HG03159 (cell line): ENCODE measurements around the gene PRMT2.

Experiments used
- ATAC-seq: cut with Tn5 transposase; IDR thresholded peaks from one replicate; pipeline ENCODE4 v1.9.1; 2021; ENCODE audit warnings: mild to moderate bottlenecking, moderate library complexity; ENCODE audit not compliant: unreplicated experiment

The PRMT2 gene

DNA sequence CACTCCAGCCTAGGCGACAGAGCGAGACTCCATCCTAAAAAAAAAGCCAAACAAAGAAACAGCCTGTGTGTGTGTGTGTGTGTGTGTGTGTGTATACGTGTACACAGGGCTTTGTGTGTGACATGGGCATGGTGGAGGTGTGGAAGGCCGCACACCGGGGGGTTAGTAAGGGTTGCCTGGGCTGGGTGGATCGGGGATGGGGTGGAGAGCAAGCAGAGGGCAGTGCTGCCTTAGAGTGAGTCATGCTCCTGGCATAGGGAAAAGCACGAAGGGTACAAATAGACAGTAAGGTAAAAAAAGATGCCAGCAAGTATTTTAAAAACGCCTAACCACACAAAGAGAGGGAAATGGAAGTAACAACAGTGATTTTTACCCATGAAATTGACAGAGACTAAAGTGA, 6.2 kb downstream of the PRMT2 start:
- ATAC-seq = no peak

DNA sequence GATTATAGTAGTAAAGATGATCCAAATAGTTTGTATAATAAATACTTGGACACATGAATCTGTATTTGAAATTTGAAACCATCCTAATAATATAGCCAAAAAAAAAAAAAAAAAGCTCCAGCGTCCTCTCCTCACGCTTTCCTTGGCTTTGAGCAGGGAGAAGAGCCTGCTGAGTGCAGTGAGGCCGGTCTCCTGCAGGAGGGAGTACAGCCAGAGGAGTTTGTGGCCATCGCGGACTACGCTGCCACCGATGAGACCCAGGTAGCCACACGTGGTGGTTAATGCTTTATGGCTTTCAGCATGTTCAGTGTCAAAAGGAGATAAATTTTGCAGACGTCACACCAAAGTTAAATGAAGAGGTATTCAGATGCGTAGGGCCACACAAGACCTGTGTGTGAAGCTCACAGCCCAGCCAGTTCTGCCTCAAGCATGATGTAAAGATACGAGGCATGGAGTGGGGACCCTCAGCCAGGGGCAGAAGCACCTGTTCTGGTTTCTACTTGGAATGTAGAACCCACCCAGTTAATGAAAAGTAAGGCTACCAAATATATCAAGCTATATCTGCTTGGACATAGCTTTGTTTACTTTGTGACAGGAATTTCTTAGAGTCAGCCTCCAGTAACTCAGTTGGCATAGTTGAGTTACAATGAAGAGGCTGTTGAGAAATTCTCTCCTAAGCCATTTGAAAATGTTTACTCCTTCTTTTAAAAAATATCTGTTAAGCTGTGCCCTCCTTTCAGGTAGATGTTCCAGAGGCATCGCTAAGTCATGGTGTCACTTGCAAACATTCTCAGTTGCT, 8.1 kb downstream of the PRMT2 start:
- ATAC-seq = no peak

- ATAC-seq = no peak
Observed at GRCh38 chr21:46645840-46646239, 10.4 kb downstream of the PRMT2 start.

DNA sequence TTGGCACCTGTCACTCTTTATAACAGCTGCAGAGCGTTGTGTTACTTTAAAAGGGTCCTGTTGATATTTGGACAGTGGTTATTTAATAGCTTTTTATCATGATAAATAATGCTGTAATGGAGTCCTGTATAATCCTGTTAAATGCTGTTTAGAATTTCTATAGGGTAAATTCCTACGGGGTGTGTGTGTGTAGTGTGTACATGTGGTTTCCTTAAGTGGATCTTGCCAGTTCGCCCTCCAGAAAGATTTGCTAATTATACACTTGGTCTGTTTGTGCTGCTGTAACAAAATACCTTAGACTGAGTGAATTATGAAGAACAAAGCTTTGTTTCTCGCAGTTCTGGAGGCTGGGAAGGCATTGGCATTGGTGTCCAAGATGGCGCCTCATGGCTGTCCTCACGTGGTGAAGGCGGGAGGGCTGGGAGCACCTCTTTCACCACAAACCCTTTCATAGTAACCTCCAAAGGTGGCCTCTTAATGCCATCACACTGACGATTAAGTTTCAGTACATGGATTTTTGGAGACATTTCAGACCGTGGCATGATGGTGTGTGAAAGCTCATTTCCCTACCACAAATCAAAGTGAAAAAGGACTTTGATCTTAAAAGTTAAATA, 11.2 kb downstream of the PRMT2 start:
- no peak for ATAC-seq

DNA sequence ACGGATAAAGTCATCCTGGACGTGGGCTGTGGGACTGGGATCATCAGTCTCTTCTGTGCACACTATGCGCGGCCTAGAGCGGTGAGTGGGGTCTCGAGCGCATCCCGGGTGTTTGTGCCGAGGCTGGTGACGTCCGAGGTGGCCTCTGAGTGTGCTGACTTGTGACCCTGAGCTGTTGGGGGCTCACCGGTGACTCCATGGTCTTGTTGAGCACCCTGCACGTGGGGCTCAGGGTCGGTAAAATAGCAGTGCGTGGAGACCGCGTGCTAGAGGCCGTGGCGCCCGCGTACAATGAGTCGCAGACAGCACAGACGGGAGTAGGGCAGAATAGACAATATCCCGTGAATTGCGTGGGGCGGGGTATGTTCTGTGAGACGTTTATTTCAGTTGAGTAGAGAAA, 13.1 kb downstream of the PRMT2 start:
- no peak for ATAC-seq

- ATAC-seq = no peak
Observed at GRCh38 chr21:46649356-46649755, 13.9 kb downstream of the PRMT2 start.

GRCh38 chr21:46650476-46651098, 15.1 kb downstream of the PRMT2 start:
- no peak for ATAC-seq

DNA sequence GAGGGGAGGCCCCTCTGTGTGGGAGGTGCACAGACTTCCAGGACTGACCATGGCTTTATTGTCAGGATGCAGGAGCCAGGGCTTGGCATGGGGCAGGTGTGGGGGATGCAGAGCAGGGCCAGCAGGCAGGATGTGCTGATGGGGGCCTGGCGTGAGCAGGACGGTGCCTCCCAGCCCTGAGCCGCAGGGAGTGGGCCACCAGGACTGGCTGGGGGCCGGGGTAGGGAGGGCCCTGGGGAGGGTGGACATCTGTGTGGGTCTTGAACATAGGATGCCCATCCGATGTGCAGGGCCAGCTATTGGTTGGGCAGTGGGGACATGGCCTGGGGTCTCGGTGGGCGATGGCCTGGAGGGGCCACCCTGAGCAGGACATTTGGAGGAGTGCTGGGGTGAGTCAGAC, 15.6 kb downstream of the PRMT2 start:
- ATAC-seq = no peak

- no peak for ATAC-seq
Observed at GRCh38 chr21:46655230-46655629, 19.8 kb downstream of the PRMT2 start.

GRCh38 chr21:46656820-46657219, 21.3 kb downstream of the PRMT2 start:
- no peak for ATAC-seq

DNA sequence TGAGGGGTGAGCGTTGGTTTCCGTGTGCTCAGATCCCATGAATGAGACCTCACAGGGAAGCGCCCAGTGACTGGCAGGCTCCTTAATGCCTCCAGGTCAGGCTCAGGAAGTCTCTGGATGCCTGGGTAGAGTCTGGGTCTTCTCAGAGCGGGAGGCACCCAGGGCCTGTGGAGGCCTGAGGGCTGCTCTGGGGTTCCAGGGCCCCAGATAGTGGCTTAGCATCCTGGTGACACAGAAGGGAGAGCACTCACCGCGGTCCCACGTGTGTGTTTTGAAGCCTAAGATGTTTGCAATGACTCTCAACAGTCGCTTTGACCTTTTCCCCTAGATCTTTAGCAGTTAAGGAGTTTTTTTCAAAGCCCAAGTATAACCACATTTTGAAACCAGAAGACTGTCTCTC, 25.0 kb downstream of the PRMT2 start:
- ATAC-seq = no peak

- no peak for ATAC-seq
Observed at GRCh38 chr21:46661211-46661625, 25.7 kb downstream of the PRMT2 start.

DNA sequence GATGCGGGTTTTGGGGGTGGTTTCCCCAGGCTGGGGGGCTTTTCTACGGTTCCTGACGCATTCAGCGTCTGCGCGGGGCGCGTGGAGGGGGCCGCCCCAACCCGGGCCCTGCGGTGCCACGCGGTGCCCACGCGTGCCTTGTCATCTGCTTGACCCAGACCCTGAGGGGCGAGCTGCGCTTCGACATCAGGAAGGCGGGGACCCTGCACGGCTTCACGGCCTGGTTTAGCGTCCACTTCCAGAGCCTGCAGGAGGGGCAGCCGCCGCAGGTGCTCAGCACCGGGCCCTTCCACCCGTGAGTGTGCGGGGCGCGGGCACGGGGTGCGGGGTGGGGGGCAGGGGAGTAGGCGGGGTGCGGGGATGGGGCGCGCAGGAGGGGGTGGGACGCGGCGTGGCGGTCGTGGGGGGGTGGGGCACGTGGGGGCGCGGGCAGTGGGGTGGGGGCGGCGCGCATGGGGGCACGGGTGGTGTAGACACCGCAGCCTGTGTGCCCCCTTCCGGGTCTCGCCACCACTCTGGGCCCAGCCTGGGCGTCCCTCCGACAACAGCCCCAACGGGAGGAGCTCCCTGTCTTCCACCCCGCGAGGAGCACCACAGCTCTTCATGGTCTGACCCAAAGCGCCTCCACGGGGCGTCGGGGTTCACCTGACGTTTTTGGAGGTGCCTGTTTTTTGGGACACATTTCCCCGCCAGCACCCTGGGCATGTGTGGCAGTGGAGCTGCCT, 26.3 kb downstream of the PRMT2 start:
- ATAC-seq = no peak

DNA sequence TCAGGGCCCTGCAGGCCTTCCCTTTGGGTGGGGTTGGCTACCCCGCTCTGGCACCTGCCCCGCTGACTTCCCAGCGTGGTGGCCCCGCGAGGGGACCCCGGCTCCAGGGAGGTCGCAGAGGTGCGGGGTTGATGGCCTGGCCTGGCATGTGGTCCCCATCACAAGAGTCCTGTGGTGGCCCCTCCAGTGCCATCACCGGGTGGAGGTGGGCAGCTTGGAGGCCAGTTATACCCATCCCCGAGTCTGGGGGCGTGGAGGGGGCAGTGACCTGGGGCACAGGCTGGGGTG, 26.8 kb downstream of the PRMT2 start:
- ATAC-seq = no peak

- ATAC-seq = no peak
Observed at GRCh38 chr21:46662765-46663500, 27.5 kb downstream of the PRMT2 start.

- ATAC-seq = no peak
Observed at GRCh38 chr21:46663754-46664153, 28.3 kb downstream of the PRMT2 start.

DNA sequence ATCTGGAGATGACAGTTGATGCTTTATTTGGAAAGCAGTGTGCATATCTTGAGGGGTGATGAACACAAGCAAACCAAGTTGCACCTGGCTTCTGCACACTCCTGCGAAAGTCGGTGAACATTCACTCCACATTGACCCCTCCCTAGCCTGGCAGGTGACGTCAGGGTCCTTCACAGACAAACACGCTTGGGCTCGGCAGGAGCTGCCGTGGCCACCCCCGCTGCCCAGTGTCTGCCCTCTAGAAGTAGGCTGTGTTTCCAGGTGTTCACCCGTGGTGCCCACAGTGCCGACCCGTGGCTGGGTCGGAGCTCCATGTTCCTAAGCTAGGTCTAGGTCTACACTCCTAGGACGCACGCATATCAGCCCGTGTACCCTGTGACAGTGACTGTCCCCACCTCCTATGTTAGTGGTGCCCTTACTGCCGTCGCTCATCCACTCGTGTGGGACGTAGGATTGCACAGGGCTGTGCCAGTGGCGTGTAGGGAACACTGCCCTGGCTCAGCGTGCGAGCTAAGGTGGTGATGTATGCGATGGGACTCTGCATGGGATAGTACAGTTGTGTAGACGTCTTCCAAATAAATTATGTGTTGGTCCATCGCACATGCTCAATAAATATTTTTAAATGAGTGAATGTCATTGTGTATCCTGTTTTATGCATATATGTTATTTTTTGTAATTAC, 29.0 kb downstream of the PRMT2 start:
- no peak for ATAC-seq

DNA sequence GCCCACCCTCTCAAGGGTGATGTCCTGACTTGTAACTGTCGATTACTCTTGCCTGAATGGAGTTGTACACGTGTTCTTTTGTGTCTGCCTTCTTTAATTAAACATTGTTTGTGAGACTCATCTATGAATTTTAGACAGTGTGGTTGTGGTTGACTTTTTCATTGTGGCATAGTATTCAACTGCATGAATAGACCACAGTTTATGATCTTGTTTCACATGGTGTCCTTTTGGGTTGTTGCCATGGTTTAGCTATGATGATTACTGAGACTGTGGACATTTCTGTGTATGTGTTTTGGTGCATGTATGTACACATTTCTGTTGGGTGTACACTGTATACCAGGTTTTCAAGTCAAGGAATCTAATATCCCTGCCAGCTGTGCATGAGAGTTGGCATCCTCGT, 30.1 kb downstream of the PRMT2 start:
- no peak for ATAC-seq

GRCh38 chr21:46666941-46667740, 31.7 kb downstream of the PRMT2 start:
- no peak for ATAC-seq
